GM12878 (cell line): ENCODE results near the gene ATAD5. TPM values are rescaled to one million over a fixed set of nuclear protein-coding genes. Genes with fewer than 3 reads are reported as not detected.

Source experiments
- ATAC-seq: fragments of 200-7000 bp; cut with Tn5 transposase; 3 replicates; pipeline ENCODE4 v1.9.1; 2020; ENCODE audit warnings: mild to moderate bottlenecking, moderate library complexity
- BruUV-seq: library from RNA; stranded (reverse); fragments of 400-500 nt; replicated peaks from 2 replicates; lab custom pipeline; 2021; lab: Mats Ljungman, UMichigan
- CTCF ChIA-PET: fragments of 300-600 bp; sonication (Branson Sonifier 250); formaldehyde crosslinking; extraction: SDS; loops from one replicate; lab custom pipeline; 2021; ENCODE audit warnings: inconsistent platforms; lab: Yijun Ruan, JAX
- POLR2A ChIA-PET: fragments of 350-600 bp; formaldehyde crosslinking; extraction: SDS; loops from one replicate; lab custom pipeline; 2021; ENCODE audit warnings: inconsistent platforms; lab: Charles Lee
- RAD21 ChIA-PET: fragments of 300-600 bp; sonication (Branson Sonifier 250); formaldehyde crosslinking; loops from one replicate; lab custom pipeline; 2023; ENCODE audit warnings: antibody characterized with exemption; ENCODE audit not compliant: unreplicated experiment; lab: Charles Lee
- SMC1A ChIA-PET: fragments of 300-600 bp; sonication (Branson Sonifier 250); formaldehyde crosslinking; loops from one replicate; lab custom pipeline; 2023; ENCODE audit not compliant: unreplicated experiment, uncharacterized antibody; lab: Charles Lee
- DNase-seq: peaks from one replicate; pipeline ENCODE4 v3.0.0-alpha.2; 2011; ENCODE audit warnings: low read depth, low spot score
- FAIRE-seq: peaks from 3 replicates; lab custom pipeline; 2011; peaks lifted over from hg19 to GRCh38; lab: Jason Lieb, UNC
- H2AFZ ChIP-seq: 2 replicates; pipeline ENCODE4 v1.6.0; 2011; ENCODE audit warnings: low read depth, low read length, control low read depth; ENCODE audit not compliant: control insufficient read depth
- H3K27ac ChIP-seq: 2 replicates; pipeline ENCODE4 v1.5.1; 2011; ENCODE audit warnings: control low read depth; ENCODE audit not compliant: control insufficient read depth, insufficient read depth
- H3K27me3 ChIP-seq, 2 experiments: replicated peaks in 1 of 2; 2 replicates each; pipeline versions ENCODE4 v1.6.0 to v1.6.1; 2011; ENCODE audit warnings: low read length in 1 of 2; ENCODE audit not compliant: control insufficient read depth in 2 of 2, insufficient read depth in 2 of 2
- H3K36me3 ChIP-seq, 2 experiments: 2 replicates each; pipeline ENCODE4 v1.5.1; 2011; ENCODE audit warnings: low read length in 1 of 2; ENCODE audit not compliant: control insufficient read depth in 2 of 2, insufficient read depth in 2 of 2
- H3K4me1 ChIP-seq: 2 replicates; pipeline ENCODE4 v1.6.1; 2011; ENCODE audit warnings: mild to moderate bottlenecking, low read length, moderate library complexity, mixed read lengths; ENCODE audit not compliant: control insufficient read depth, insufficient read depth
- H3K4me2 ChIP-seq: 2 replicates; pipeline ENCODE4 v1.6.0; 2011; ENCODE audit warnings: control low read depth; ENCODE audit not compliant: control insufficient read depth, insufficient read depth
- H3K4me3 ChIP-seq: fragments of 200-600 bp; sonication (generic); 2 replicates; pipeline ENCODE4 v1.5.1; 2016
- H3K79me2 ChIP-seq: 2 replicates; pipeline ENCODE4 v1.6.0; 2011; ENCODE audit warnings: low read length; ENCODE audit not compliant: control insufficient read depth, insufficient read depth
- H3K9ac ChIP-seq: 2 replicates; pipeline ENCODE4 v1.8.0; 2011; ENCODE audit warnings: low read length, control low read depth, mixed read lengths; ENCODE audit not compliant: control insufficient read depth, insufficient read depth
- H3K9me3 ChIP-seq: replicated peaks from 3 replicates; pipeline ENCODE4 v1.5.1; 2011; ENCODE audit warnings: mild to moderate bottlenecking, low read length; ENCODE audit not compliant: control insufficient read depth, insufficient read depth
- H4K20me1 ChIP-seq: 2 replicates; pipeline ENCODE4 v1.6.0; 2011; ENCODE audit not compliant: control insufficient read depth, insufficient read depth
- BHLHE40 ChIP-seq, 2 experiments: fragments of 450-650 bp in 1 of 2; IDR thresholded peaks; 2 replicates each; pipeline ENCODE4 v1.6.1; 2011 to 2017; ENCODE audit warnings: low read depth in 2 of 2, borderline replicate concordance in 1 of 2, improper control_type of control experiment in 1 of 2, low read length in 1 of 2, mild to moderate bottlenecking in 1 of 2
- EED ChIP-seq: sonication (generic); IDR thresholded peaks from 2 replicates; pipeline ENCODE4 v1.6.1; 2016; ENCODE audit warnings: antibody characterized with exemption, low read depth
- JUND ChIP-seq: IDR thresholded peaks from 2 replicates; pipeline ENCODE4 v1.6.1; 2012; ENCODE audit warnings: low read depth, mild to moderate bottlenecking, low read length, improper control_type of control experiment, moderate library complexity
- KAT2A ChIP-seq: conservative IDR thresholded peaks from 2 replicates; pipeline ENCODE4 v1.6.1; 2011; ENCODE audit warnings: low read depth, low read length; ENCODE audit not compliant: control insufficient read depth
- MTA2 ChIP-seq: fragments of 450-650 bp; IDR thresholded peaks from 2 replicates; pipeline ENCODE4 v1.6.1; 2016; ENCODE audit warnings: low read depth, mild to moderate bottlenecking, moderate library complexity
- NFYA ChIP-seq: IDR thresholded peaks from 2 replicates; pipeline ENCODE4 v1.6.1; 2011; ENCODE audit warnings: low read depth, mild to moderate bottlenecking, low read length, improper control_type of control experiment, borderline replicate concordance
- PML ChIP-seq: IDR thresholded peaks from 2 replicates; pipeline ENCODE4 v1.6.1; 2012; ENCODE audit warnings: low read length, inconsistent platforms
- POLR2AphosphoS5 ChIP-seq: IDR thresholded peaks from 2 replicates; pipeline ENCODE4 v1.6.1; 2011; ENCODE audit warnings: mild to moderate bottlenecking, low read length, inconsistent platforms
- SPI1 ChIP-seq: IDR thresholded peaks from 2 replicates; pipeline ENCODE4 v1.6.1; 2011; ENCODE audit warnings: low read depth, mild to moderate bottlenecking, low read length, moderate library complexity, borderline replicate concordance; ENCODE audit not compliant: insufficient read depth
- SUPT20H ChIP-seq: IDR thresholded peaks from 2 replicates; pipeline ENCODE4 v1.6.1; 2011; ENCODE audit warnings: low read depth, mild to moderate bottlenecking, low read length, moderate library complexity, borderline replicate concordance; ENCODE audit not compliant: control insufficient read depth
- TCF7 ChIP-seq: IDR thresholded peaks from 2 replicates; pipeline ENCODE4 v1.6.1; 2014; ENCODE audit warnings: antibody characterized with exemption, borderline replicate concordance
- WGBS: methylation state at CpG from one replicate; pipeline ENCODE4 v1.1.6; 2016; ENCODE audit warnings: low lambda C conversion rate; ENCODE audit not compliant: insufficient replicate concordance, insufficient coverage; ENCODE audit errors: missing lambda C conversion rate; 5-methylcytosine and 5-hydroxymethylcytosine counted together
- in situ Hi-C: fragments of 300-500 bp; cut with MboI; formaldehyde crosslinking; loops from 9 replicates; pipeline ENCODE4 v1.14.3; 2018; ENCODE audit warnings: mixed read lengths
- intact Hi-C: fragments of 100-400 bp; cut with micrococcal nuclease; formaldehyde crosslinking; loops from one replicate; pipeline ENCODE4 v1.14.2; 2022; ENCODE audit not compliant: unreplicated experiment
- polyA plus RNA-seq, 11 experiments: library from polyadenylated mRNA; depleted of rRNA in 4 of 11; unstranded in 6 of 11; stranded (reverse) in 5 of 11; fragments of >200 nt; fragmentation: Nextera tagmentation in 4 of 11; fragmentation: Illumina TruSeq in 1 of 11; extraction: Ambion mirVana in 4 of 11; extraction: Trizol in 1 of 11; gene quantifications; 1 replicate in 1 of 11; 2 replicates in 10 of 11; pipeline versions ENCODE4 v1.2.1 to v1.2.3, GENCODE V29; 2011 to 2016; ENCODE audit warnings: inconsistent platforms in 2 of 11, missing spikeins in 2 of 11, low read depth in 1 of 11
- total RNA-seq, 4 experiments: library from RNA; depleted of rRNA in 3 of 4; stranded (reverse); fragments of >200 nt in 3 of 4; fragmentation: Illumina TruSeq in 1 of 4; extraction: Trizol in 1 of 4; gene quantifications; 2 replicates each; pipeline versions ENCODE4 v1.2.1 to v1.2.3, GENCODE V29; 2013 to 2021
- TF ChIP-seq, protein P1 (sequence below): fragments of 450-650 bp; IDR thresholded peaks from 2 replicates; pipeline ENCODE4 v1.6.1; 2016; ENCODE audit warnings: mild to moderate bottlenecking
- TF ChIP-seq, protein P2 (sequence below): fragments of 450-650 bp; IDR thresholded peaks from 2 replicates; pipeline ENCODE4 v1.6.1; 2016; ENCODE audit warnings: mild to moderate bottlenecking
- TF ChIP-seq, protein P3 (sequence below): fragments of 450-650 bp; IDR thresholded peaks from 2 replicates; pipeline ENCODE4 v1.6.1; 2017; ENCODE audit warnings: low read depth, mild to moderate bottlenecking, moderate library complexity

ATAD5 gene
- total and polyA plus RNA-seq, 10 of the 15 experiments (the other 5 are each of a cell fraction or from before 2014, with no cell fraction given) = 3.8 to 19.7 (median 13.2) TPM

DNA sequence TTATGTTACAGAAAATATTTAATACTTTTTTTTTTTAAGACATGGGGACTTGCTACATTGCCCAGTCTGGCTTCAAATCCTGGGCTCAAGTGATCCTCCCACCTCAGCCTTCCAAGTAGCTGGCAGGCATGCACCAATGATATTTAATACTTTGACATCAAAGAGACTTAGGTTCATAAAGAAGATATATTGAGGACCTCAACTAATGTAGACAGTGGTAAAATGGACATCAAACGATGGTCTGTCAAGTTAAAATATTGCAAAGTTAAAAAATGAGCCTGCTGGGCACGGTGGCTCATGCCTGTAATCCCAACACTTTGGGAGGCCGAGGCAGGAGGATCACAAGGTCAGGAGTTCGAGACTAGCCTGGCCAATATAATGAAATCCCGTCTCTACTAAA is 65.5 kb downstream of the ATAD5 start:
- 86% methylated on average over 5 of the region's 5 CpGs for WGBS
- Histone ChIP-seq H3K36me3 (peaks cover 0 to 19% of the 10 kb centered on the region in 2 experiments; a peak in 3 of 4 replicates), H3K27me3 (no peaks in the 10 kb centered on the region), H3K79me2 (no peaks in the 10 kb centered on the region; the same call in 1 of the 2 replicates), H3K27ac (no peak overlapping the region), H3K4me2 (no peak overlapping the region), H3K9me3 (no peaks in the 10 kb centered on the region), H3K4me3 (no peak overlapping the region)
- SMC1A ChIA-PET = no interaction called here
- CTCF ChIA-PET = no interaction called here
- POLR2A ChIA-PET = interaction anchor here (0.6 kb wide), 1 partner anchor 443 kb away, joined by 3 read pairs; no protein-coding TSS in a partner anchor
- ATAC-seq (no peak), DNase-seq (no peak), FAIRE-seq (no peak)
- in situ Hi-C loops = no loop called here
- RAD21 ChIA-PET = no interaction called here
- intact Hi-C loops = no loop called here
- TF ChIP-seq, protein P1, sequence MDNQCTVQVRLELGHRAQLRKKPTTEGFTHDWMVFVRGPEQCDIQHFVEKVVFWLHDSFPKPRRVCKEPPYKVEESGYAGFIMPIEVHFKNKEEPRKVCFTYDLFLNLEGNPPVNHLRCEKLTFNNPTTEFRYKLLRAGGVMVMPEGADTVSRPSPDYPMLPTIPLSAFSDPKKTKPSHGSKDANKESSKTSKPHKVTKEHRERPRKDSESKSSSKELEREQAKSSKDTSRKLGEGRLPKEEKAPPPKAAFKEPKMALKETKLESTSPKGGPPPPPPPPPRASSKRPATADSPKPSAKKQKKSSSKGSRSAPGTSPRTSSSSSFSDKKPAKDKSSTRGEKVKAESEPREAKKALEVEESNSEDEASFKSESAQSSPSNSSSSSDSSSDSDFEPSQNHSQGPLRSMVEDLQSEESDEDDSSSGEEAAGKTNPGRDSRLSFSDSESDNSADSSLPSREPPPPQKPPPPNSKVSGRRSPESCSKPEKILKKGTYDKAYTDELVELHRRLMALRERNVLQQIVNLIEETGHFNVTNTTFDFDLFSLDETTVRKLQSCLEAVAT = no peak
- no peak for TF ChIP-seq SPI1
- no peak for TF ChIP-seq BHLHE40 (IDR thresholded peaks at IDR 0.05; ENCODE audit: borderline replicate concordance in 1 of 2, low read depth in 2 of 2, low read length in 1 of 2)
- no peak for TF ChIP-seq TCF7
- TF ChIP-seq NFYA = no peak
- TF ChIP-seq, protein P2, sequence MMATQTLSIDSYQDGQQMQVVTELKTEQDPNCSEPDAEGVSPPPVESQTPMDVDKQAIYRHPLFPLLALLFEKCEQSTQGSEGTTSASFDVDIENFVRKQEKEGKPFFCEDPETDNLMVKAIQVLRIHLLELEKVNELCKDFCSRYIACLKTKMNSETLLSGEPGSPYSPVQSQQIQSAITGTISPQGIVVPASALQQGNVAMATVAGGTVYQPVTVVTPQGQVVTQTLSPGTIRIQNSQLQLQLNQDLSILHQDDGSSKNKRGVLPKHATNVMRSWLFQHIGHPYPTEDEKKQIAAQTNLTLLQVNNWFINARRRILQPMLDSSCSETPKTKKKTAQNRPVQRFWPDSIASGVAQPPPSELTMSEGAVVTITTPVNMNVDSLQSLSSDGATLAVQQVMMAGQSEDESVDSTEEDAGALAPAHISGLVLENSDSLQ = no peak
- TF ChIP-seq, protein P3, sequence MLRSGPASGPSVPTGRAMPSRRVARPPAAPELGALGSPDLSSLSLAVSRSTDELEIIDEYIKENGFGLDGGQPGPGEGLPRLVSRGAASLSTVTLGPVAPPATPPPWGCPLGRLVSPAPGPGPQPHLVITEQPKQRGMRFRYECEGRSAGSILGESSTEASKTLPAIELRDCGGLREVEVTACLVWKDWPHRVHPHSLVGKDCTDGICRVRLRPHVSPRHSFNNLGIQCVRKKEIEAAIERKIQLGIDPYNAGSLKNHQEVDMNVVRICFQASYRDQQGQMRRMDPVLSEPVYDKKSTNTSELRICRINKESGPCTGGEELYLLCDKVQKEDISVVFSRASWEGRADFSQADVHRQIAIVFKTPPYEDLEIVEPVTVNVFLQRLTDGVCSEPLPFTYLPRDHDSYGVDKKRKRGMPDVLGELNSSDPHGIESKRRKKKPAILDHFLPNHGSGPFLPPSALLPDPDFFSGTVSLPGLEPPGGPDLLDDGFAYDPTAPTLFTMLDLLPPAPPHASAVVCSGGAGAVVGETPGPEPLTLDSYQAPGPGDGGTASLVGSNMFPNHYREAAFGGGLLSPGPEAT = no peak
- no peak for TF ChIP-seq MTA2
- TF ChIP-seq SUPT20H = no peak
- no peak for TF ChIP-seq KAT2A
- TF ChIP-seq POLR2AphosphoS5 = no peak
- no peak for TF ChIP-seq PML
- TF ChIP-seq EED = no peak
- TF ChIP-seq JUND = no peak
- TF ChIP-seq, all 136 proteins: peak for 0
- Histone ChIP-seq H3K4me1 (no peaks in the 10 kb centered on the region), H4K20me1 (no peaks in the 10 kb centered on the region), H2AFZ (no peak overlapping the region), H3K9ac (no peak overlapping the region)
- no TSS peak for BruUV-seq
